Measurements from ENCODE around the gene FAP.

FAP gene

GRCh38 chr2:162243715-162244114, 470 bp upstream of the FAP start:
- no peak for TF ChIP-seq ZFX (IDR thresholded peaks at IDR 0.05; ENCODE audit: borderline replicate concordance)
- TF ChIP-seq CTCF (IDR thresholded peaks at IDR 0.05): no peak
- H3K27ac ChIP-seq: no peak overlapping the region

- no peak overlapping the region for H3K27ac ChIP-seq
Measured at GRCh38 chr2:162242586-162243280, 512 bp downstream of the FAP start.

GRCh38 chr2:162241571-162241970, 1.7 kb downstream of the FAP start:
- TF ChIP-seq CTCF (IDR thresholded peaks at IDR 0.05) (no peak), ZFX (IDR thresholded peaks at IDR 0.05; ENCODE audit: borderline replicate concordance) (no peak)
- no peak overlapping the region for H3K27ac ChIP-seq

More at GRCh38 chr2:162242586-162243280, 512 bp downstream of the FAP start:
- TF ChIP-seq ZFX (IDR thresholded peaks at IDR 0.05; ENCODE audit: borderline replicate concordance) (no peak), CTCF (IDR thresholded peaks at IDR 0.05) (no peak)

- H3K27ac ChIP-seq: no peak overlapping the region
- no peak for TF ChIP-seq CTCF (IDR thresholded peaks at IDR 0.05)
- no peak for TF ChIP-seq ZFX (IDR thresholded peaks at IDR 0.05; ENCODE audit: borderline replicate concordance)
Measured at GRCh38 chr2:162234620-162235462, 8.4 kb downstream of the FAP start.

- no peak overlapping the region for H3K27ac ChIP-seq
- TF ChIP-seq ZFX (IDR thresholded peaks at IDR 0.05; ENCODE audit: borderline replicate concordance) (no peak), CTCF (IDR thresholded peaks at IDR 0.05) (no peak)
Measured at GRCh38 chr2:162233197-162233596, 10.0 kb downstream of the FAP start.

- H3K27ac ChIP-seq: no peak overlapping the region
- no peak for TF ChIP-seq ZFX (IDR thresholded peaks at IDR 0.05; ENCODE audit: borderline replicate concordance)
- TF ChIP-seq CTCF (IDR thresholded peaks at IDR 0.05): no peak
Measured at GRCh38 chr2:162232671-162233070, 10.6 kb downstream of the FAP start.

- H3K27ac ChIP-seq: no peak overlapping the region
- no peak for TF ChIP-seq ZFX (IDR thresholded peaks at IDR 0.05; ENCODE audit: borderline replicate concordance)
Measured at GRCh38 chr2:162232027-162232426, 11.2 kb downstream of the FAP start.
